ENCODE results near the gene PRPS1.
"Not testable (repeated sequence)": the region's sequence is repeated elsewhere in the genome, so short reads cannot be mapped to it uniquely, and the experiment has no call there.

Gene PRPS1

DNA sequence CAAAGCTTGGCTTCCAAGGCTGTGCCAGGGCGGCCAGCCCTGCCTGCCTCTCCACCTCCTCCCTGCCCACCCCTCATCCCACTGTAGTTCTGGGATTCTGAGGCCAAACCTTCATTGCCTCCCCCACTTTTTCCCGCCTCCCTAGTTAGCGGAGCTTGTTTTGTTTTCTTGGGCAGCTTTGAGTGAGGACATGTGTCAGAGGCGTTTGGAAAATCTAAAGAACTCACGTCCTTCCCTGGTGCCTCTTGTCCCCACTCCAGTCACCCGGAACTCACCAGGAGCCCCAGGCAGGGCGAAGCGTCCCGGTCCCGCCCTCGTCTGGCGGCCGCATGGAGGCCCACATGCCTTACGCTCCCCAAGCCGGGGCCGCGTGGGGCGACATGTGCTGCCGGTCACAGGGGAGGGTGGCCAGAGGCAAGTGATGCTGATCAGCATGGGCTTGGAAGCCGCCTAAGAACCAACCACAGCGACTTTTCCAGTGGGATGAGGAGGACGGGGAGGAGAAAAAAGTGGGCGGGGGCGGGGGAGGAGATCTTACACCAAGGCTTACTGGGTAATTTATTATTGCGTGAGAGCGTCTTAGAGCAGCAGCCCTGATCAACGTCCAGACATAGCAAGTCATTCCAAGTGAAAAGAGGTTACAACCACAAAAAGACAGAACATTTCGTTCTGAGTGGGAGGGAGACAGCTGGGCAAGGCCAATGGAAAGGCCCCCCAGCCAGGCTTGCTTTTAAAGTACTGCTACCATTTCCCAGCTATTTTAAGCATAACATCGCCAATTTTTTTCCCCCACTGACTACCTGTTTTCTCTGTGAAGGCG, 48.5 kb downstream of the PRPS1 start:
- DNase-seq = peak; percentile 1 to 33 (median 8)

DNA sequence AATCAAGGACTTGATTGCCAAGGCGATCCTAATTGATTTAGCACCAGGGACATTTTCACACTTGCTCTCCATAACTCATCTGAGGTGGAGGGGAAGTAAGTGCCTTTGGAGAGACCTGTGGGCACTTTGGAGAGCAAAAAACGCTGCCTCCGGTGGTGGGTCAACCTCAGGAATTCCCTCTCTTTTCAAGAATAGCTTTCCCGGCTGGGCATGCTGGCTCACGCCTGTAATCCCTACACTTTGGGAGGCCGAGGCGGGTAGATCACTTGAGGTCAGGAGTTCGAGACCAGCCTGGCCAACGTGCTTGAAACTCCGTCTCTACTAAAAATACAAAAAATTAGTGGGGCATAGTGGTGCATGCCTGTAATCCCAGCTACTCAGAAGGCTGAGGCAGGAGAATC, 49.2 kb downstream of the PRPS1 start:
- no peak for DNase-seq

DNA sequence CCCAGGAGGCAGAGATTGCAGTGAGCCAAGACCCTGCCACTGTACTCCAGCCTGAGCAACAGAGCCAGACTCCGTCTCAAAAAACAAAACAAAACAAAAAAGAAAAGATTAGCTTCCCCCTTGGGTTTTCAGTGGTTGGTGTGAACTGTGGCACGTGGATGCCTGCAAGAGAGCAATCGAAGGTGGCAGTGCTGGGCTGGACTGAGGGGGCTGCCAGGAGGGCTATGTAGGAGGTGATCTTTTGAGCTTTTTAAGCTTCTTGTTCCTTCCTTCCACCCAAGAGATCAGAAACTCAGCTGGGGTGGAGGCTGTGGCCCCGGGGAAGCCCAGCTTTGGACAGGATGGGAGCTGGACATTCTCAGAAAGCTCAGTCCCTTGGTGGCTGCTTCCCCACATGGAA, 49.6 kb downstream of the PRPS1 start:
- no peak for DNase-seq

DNA sequence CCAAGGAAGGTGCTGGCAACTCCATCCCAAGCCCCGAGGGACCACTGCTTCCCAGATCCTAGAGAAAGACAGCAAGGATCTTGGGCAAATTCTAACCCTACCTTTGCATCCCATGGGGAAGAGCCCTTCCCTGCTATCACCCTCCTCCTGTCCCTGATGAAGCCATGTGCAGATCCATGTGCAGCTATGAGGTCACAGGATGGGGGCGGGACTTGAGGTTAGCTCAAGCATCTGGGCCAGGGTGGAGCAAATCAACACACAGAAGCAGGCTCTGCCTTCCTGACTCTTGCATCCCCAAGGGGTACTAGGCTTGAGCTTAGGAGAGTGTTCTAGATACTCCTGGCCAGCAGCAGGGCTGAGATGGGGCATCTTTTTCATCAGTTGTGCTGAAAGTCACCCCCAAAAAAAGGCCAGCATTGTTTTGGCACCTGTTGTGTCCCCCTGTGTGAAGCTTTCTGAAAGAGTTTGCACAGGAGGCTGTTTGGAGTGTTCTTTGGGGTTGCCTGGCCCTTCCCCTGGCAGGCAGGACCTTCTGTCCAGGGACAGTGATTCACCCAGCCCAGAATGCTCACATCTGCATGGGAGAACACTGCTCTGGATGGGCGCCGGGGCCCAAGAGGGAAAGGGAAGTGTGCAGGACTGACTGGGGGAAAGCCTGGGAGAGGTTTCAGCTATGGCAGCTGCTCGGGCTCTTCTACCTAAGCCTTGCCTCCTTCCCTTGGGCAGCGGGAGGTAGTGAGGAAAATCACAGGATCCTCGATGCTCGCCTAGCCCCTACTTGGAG, 50.8 kb downstream of the PRPS1 start:
- DNase-seq = peak in 3 of 4 experiments; percentile 26 to 53 (median 43)

DNA sequence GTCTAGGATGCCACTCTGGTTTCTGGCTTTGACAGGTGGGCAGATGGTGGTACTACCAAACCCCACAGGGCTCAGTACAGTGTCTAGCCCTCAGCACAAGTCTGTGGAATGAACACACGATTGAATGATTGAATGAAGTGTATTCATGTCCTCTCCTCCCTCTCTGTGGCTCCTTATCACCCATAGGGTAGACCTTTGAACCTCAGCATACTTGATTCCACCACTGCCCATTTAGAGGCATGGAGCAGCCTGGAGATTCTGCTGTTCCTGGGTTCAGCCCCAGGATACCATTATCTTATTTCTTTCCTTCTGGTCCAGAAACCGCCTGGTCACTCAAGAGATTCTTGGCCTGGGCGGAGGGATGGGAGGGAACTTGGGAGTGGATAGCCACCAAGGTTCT, 53.9 kb downstream of the PRPS1 start:
- DNase-seq = no peak

DNA sequence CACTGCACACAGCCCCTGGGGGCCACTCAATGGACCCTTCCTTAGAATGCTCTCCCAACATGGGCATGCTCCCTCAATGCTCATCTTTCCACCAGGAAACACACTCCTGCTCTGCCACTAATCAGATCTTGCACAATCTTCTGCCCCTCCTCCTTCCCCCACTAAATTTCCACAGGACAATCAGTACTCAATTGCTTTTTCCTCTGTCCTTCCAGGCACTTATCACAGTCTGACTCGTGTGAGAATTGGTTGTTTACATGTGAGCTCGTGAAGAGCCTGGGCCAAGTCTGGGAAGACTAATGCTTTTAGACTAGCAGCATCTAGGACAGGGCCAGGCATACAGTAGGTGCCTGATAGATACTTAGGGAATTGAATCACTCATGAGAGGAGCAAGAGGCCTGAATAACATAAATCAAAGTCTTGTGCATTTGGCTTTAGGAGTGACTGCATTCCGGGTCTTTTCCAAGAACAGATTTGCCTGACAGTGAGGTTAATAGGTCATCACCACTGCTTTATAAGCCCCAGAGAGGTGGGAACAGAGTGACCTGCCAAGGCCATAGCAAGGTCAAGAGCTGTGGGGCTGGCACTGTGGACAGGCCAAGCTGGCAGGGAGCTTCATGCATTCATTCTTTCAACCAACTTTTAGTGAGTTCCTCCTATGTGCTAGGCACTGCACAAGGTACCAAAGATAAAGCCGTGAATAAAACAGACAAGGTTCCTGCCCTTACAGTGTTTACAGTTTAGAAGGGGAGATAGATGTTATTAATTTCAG, 55.0 kb downstream of the PRPS1 start:
- no peak for DNase-seq

GRCh38 chrX:107683931-107684330, 55.6 kb downstream of the PRPS1 start:
- DNase-seq = no peak

DNA sequence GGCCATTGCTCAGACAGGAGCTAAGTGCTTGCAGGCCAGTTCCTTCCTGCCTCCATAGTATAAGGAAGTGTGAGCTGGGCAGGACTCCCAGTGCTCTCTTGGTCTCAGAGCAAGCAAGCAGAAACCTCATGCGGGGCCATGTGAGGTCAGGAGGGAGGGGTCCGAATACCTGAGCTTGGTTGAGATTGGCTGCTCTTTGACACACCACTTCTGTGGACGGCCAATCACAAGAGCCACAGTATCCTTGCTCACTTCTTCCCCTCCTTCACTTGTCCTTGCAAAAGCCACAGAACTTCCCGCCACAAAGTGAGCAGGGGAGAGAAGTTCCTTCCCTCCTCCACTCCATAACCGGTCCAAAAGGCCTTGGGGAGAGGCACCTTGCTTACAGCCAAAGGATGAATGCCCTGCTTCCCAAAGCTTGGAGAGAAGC, 56.7 kb downstream of the PRPS1 start:
- no peak for DNase-seq

DNA sequence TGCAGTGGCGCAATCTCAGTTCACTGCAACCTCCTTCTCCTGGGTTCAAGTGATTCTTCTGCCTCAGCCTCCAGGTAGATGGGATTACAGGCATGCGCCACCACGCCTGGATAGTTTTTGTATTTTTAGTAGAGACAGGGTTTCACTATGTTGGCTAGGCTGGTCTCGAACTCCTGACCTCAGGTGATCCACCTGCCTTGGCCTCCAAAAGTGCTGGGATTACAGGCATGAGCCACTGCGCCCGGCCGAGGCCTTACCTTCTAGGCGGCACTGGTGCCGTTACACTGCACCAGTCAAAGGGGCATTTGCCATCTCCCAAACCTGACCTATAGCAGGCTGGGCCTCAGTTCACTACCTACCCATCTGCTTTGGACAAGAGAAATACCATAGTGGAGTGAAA, 57.3 kb downstream of the PRPS1 start:
- DNase-seq = not testable (repeated sequence)

DNA sequence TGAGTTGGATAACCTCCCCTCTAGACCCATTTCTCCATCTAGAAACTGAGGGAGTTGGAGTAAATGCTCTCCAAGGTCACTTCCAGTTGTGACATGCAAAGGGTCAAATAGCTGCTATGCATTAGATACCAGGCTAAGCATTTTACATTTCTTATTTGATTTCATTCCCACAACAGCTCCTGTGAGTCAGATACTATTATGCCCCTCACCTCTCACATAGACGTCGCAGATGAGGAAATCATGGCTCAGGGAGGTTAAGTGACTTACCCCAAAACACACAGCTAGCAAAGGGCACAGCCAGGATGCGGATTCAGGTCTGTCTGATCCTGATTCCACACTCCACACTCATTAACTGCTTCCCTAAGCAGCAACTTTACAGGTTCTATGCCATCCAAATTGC, 57.7 kb downstream of the PRPS1 start:
- no peak for DNase-seq

GRCh38 chrX:107686792-107687191, 58.5 kb downstream of the PRPS1 start:
- DNase-seq = no peak

DNA sequence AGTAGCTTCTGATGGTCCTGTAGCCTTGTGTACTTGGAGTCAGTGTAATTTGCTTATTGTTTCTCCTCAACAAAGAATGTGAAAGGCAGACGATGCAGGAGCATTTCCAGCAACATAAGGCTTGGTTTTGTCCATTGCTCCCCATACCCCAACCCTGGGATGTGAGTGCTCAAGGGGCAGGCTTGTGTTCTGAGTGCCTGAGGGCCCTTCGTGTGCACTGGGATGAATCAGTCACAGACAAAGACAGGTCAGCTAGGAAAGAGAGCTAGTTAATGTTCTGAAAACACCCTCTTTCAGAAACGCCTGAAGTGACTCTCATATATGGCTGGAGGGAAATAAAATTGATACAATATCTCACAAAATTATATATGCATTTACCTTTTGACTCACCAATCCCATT, 59.1 kb downstream of the PRPS1 start:
- DNase-seq = no peak

DNA sequence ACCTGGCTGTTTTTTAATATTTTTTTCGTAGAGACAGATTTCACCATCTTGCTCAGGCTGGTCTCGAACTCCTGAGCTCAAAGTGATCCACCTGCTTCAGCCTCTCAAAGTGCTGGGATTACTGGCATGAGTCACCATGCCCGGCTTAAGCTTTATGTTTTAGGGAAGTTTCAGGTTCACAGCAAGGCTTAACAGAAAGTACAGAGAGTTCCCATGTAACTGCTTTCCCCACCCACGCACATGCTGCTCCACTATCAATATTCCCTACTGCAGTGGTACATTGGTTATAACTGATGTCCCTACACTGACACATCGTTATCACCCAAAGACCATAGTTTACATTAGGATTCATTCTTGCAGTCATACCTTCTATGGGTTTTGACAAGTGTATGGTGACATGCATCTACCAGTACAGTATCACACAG, 62.7 kb downstream of the PRPS1 start:
- DNase-seq = no peak

DNA sequence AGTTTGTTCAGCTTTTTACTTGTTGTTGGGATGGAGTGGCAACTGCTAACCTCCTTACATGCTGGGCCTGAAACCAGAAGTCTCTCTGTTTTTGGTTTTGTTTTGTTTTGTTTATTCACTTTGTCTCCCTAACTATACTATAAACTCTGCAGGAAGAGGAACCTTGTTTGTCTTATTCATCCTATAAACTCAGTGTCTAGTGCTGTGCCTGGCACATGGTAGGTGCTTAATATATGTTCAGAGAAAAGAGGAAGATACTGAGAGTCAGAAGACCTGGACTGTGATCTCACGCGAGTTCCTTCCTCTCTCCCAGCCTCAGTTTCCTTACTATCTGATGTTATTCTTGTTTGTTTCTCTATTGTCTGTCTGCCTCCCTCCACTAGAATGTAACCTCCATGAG, 71.3 kb downstream of the PRPS1 start:
- DNase-seq = no peak

GRCh38 chrX:107700317-107700774, 72.0 kb downstream of the PRPS1 start:
- no peak for DNase-seq
